Inflammatory macrophage treated with lipopolysaccharide for 4 hours (primary cell): ENCODE data around the gene SYNE4.

Experiments used
- DNase-seq: peaks from one replicate; pipeline ENCODE4 v3.0.0-alpha.2; 2020

SYNE4 gene

DNA sequence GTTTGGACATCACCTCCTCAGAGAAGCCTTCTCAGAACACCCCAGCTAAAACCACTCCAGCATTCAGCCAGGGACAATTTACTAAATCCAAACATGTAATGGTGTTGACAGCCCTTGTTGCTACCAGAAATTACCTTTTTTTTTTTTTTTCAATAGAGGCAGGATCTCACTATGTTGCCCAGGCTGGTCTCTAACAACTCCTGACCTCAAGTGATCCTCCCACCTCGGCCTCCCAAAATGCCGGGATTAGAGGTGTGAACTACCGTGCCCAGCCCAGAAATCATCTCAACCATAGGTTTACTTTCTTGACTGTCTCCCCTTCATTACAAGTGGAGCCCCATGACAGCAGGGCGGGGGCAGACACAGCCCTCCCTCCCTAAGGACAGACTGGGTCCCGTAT is 14.8 kb upstream of the SYNE4 start:
- no peak for DNase-seq

DNA sequence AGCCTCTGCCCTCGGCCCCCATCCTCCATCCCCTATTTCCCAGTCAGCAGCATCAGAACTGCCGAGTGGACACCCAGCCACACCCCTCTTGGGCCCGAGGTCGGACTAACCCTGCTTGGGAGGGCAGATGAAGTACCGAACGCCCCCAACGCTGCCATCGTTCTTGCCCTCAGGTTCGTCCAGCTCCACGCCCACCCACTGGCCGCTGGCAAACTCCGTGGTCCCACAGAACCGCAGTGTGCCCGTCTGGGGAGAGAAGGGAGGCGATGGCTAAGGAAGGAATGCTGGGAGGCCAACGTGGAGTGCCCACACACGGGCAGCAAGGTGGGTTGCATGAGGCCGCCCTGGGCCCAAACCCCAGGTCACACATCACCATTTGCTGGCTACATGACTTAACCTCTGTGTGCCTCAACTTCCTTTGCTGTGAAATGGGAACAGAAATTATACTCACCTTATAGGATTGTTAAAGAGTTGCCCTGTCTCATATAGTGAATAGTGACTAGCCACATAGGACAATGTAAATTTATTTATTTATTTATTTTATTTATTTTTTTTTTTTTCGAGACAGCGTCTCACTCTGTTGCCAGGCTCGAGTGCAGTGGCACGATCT is 10.6 kb upstream of the SYNE4 start:
- no peak for DNase-seq

DNA sequence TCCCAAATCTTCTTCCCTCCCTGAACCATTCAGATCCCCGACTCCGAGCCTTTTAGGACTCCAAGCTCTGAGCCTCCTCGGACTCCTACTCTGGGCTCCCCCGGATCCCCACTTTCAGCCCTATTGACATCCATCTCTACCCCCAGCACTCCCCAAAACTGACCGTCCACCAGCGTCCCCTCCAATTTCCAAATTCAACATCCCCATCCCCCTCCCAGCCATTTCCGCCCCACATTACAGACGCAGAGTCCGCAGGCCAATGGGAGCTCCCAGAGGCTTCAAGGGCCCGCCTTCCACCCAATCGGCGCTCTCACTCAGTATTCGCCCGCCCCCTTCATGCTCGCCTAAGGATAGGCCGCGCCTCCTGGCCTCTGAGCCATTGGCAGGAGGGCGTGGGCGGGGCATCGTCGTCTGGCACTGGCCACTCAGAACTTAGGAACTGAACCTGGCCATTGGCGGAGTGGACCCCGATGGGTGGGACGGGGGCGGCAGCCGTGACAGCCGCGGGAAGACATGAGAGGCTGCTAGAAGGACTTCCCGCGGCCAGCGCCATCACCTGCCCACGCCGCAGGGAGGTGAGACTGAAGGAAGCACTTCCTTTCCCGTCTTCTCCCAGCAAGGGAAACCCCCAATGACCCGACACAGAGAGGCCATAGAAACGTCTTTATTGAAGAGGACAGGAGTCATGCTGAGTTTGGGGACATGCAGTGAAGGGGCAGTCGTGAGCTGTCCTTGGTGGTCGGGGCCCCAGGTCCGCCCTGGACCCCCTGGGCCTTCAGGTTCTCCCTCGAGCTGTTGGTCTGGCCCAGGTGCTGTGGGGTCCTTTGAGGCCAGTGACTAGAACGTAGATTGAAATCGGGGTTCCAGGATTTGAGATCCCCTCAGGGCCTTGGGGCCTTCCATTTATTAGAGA is 5.7 kb upstream of the SYNE4 start, which contains the start of gene ALKBH6:
TSS of gene ALKBH6 (minus strand) at position 202 of the 913 bp plus-strand sequence. CDS start 816 bp downstream, outside the sequence.
- DNase-seq, result peak; percentile 100

DNA sequence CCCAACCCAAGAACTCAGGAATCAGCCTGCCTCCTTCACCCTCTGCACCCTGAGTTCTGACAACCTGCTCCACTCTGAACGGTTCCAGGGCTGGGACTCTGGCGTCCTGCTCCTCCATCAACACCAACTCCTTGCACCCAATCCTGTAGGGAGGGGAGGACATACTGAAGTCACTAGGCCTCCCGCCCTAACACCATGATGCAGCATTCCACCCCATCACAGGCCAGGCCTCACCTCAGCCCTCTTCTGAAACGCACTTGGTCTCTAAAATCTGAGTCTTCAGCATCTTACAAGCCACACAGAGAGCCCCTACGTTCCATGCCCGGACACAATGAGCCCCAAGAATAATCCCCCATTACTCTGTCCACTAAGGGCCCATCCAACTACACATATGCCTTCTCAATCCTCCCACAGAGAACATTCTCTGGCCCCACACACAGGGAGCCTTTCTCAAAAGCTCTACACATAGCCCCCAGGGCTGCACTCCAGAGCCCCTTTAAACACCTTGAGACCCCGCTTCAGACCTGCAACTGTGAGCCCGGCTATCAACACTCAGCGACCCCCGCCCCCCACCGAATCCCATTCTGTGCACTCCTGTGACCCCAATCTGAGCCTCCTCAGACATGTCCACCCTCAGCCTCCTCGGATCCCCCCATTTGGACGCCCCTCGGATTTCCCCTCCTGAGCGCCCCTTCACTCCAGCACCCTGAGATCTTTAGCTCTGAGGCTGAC is 4.8 kb upstream of the SYNE4 start:
- DNase-seq, result no peak

DNA sequence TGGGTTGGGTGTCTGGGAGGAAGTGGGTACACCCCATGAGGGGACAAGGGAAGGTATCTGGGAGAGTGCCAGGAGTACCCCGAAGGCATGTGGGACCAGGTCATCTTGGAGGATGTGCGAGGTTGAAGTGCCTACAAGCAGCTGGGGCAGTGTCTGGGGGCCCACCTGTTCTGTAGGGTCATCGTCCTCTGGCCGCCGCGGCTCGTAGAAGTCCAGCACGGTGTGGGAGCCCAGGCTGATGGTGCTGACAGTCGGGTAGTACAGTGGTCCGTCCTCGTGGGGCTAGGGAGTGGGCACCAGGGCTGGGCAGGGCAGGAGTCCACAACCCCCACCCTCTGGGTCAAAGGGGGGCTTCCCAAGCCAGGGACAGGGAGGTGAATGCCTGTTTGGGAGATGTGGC is 1.8 kb upstream of the SYNE4 start:
- DNase-seq, result no peak

DNA sequence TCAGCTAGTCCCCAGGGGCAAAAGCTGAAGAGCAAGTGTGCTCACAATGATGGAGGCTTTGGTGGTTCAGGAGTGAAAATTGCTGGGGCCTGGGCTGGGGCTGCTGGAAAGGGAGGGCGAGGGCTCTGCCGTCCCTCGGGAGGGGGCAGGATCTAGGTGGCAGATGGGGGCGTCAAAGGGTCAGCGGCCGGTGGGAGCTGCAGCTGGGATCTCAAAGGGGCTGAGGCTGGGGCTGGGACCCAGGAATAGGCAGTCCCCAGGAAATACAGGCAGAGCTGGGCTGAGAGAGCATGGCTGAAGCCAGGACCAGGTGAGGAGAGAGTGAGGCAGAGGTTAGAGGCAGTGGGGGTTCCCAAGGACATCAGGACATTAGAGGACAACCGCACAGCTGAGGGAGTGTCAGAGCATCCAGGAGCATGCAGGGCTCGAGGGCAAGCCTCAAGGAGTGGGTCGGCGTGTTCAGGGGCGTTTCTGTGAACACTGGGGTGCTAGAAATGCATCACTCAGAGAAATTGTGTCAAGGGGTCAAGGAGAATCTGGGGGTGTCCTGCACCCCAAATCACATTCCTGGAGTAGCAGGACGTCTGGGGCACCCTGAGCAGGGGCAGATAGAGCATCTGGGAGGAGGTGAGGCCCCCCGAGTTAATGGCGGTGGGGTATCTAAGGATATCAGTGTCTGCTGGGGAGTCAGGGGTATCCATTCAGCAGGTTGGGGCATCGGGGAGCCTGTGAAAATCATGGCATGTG is 1.2 kb upstream of the SYNE4 start:
- DNase-seq, result no peak

DNA sequence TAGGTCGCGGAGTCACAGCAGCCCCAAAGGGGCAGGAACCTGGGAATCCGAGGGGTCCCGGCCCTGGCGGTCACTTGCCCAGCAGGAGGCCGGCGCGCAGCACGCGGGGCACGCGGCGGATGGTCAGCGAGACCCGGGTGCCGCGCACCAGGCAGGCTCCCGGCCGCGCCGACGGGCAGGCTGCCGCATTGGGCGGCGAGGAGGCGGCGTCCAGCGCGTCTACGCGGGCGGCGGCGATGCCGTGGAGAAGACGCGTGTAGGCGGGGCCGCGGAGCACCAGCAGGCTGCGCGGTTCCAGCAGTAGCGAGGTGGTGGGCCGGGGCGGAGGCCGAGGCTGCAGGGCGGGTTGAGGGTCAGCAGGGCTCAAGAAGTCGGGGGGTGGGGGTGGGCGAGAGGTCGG is 607 bp upstream of the SYNE4 start:
- DNase-seq, result peak; percentile 56

DNA sequence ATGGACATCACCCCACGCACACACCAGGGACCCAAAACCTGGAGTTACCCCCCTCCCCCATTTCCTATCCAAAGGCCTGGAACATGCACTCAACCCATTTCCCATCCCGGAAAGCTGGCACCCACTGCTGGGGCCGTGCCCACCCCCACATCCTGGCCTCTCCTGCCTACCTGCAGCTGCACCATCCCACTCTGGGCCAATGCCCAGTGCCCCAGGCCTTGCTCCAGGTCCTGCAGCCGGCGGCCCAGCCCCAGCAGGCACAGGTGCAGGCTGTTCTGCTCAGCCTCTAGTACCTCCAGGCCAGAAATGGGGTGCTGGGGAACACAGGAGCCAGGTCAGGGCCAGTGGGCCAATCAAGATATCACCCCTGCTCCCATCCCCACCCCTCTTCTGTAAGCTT is 1.7 kb downstream of the SYNE4 start:
- DNase-seq, result no peak

DNA sequence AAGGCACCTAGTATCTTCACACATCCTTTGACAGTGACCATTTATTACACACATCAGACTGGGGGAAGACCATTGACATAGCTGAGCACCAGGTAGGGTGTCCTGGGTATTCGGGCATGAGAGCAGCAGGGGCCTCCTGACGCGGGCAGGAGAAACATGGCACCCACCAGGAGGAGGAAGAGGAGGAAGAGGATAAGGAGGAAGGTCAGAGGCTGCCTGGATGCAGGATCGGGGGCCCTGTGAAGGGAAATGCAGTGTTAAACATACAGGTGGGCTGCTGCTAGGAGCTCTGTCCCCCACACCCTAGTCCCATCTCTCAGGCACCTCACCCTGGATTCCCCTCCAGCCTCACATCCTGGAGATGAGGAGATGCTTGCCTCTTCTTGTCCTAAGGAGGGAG is 5.3 kb downstream of the SYNE4 start:
- DNase-seq, result no peak

DNA sequence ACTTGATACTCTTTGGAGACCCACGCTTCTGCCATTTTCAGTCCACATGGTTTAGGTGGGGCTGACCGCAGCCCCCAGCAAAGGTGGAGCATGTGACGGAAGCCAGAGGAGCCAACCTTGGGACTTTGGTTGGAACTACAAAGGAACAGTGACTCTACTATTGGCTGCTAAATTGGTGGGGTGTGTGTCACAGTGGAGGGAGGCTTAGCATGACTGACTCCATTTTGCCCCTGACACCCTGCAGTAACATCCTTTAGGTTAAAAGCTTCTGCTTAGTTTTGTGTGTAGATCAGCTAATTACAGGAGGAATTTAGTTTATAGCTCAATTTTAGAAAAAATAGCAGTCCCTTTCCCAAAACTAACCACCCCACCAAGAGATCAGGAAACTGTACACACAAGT is 7.0 kb downstream of the SYNE4 start:
- DNase-seq, result no peak

DNA sequence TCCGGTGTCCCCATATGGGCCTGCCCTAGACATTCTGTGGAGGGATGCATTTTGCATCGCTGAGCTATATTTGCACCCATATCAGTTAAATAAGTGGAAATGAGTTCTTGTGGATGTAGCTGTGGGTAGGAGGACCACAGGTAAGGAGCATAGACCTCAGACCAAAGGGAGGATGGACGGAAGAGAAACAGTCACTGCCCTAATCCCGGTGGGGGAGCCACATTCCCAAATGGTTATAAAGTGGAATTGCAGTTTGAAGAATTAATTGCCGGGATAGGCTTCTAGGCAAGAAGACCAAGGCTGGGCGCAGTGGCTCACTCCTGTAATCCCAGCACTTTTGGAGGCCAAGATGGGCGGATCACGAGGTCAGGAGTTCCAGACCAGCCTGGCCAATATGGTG is 11.8 kb downstream of the SYNE4 start:
- DNase-seq, result no peak

DNA sequence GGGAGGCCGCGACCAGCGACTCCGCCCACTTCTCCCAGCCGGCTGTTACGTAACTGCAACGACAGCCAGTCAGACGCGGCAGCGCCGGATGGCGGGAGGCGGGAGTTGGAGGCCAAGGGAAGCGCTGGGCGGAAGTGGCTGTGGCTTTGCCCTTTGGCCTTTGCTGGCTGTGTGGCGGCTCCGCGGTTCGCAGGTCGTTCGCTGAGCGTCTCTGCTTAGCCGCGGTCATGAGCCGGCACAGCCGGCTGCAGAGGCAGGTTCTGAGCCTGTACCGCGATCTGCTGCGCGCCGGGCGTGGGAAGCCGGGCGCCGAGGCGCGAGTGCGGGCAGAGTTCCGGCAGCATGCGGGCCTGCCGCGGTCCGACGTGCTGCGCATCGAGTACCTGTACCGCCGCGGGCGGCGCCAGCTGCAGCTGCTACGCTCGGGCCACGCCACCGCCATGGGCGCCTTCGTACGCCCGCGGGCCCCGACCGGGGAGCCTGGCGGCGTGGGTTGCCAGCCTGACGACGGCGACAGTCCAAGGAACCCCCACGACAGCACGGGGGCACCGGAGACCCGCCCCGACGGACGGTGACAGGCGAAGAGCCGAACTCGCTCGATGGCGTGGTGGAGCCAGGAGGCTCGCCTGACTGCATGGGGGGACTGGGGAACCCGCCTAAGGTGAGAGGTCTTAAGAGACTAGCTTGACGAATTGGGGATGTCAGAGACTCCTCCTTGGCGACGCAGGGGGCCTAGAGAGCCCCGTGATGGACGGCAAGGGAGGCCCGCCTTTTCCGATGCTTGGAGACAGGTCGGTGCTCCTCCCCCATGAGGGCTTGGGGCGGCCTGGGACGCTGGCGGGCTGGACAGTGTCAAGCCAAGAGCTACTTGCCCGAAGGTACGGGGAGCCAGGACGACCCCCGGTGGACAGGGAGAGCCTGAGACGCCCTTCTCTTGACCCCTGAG is 13.3 kb downstream of the SYNE4 start, which contains the start of gene SDHAF1:
TSS of gene SDHAF1 (plus strand) at position 141 of the 946 bp plus-strand sequence. CDS start at position 228, 87 bp downstream.
- DNase-seq, result peak; percentile 98

DNA sequence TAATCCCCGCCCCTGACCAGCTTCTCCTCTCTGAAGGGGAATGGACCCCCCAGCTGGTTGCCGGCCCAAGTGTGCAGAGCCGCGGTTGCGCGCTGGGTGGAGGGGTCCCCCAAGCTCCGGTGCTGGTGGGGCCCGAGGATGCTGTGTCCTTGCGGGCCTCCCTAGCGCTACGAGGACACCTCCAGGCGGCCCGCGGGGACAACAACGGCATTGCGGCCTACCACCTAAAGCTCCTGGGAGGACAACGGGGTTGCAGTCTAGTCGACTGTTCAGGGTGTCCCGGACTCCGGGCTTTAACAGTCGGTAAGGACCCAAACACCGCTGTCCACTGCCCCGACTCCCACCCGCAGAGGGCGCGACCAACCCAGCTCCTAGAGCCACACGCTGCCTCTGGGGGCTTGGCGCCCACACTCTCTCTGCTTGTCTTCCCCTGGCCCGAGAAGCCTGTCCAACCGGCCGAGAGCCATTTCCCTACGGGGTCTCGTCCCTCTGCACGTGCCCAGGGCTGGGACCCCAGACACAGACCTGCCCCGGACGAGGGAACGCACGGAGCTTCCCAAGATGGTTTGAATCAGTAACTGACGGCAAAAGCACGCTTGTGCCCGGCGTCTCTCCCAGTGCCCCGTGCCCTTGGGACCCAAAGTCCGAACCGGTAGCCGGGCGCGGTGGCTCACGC is 14.6 kb downstream of the SYNE4 start:
- no peak for DNase-seq

DNA sequence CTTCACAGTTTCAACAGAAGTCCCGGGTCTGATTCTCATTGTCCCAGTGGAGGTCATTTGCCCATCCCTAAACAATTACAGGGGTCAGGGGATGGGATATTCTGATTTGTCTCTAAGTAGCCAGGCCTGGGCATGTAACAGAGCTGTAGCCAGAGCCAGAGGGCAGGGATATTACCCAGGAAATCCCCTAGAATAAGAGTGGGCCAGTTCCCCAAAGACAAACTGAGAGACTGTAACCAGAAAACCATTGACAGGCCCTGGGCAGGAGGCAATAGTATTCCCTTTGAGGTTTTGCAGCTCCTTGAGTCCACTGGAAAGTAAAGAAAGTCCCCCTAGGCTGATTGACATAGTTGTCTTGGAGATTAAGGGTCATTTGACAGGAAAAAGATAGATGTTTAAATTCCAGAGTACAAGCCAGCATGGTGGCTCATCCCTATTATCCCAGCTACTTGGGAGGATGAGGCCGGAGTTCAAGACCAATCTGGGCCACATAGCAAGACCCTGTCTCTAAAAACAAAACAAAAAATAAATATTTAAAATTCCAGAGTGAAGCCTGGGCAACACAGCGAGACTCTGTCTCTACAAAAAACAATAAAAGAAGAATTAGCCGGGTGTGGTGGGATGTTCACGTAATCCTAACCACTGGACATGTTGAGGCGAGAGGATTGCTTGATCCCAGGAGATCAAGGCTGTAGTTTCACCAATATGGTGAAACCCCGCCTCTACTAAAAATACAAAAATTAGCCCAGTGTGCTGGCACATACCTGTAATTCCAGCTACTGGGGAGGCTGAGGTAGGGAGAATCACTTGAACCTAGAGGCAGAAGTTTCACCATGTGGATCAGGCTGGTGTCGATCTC is 15.5 kb downstream of the SYNE4 start:
- DNase-seq, result peak; percentile 24

DNA sequence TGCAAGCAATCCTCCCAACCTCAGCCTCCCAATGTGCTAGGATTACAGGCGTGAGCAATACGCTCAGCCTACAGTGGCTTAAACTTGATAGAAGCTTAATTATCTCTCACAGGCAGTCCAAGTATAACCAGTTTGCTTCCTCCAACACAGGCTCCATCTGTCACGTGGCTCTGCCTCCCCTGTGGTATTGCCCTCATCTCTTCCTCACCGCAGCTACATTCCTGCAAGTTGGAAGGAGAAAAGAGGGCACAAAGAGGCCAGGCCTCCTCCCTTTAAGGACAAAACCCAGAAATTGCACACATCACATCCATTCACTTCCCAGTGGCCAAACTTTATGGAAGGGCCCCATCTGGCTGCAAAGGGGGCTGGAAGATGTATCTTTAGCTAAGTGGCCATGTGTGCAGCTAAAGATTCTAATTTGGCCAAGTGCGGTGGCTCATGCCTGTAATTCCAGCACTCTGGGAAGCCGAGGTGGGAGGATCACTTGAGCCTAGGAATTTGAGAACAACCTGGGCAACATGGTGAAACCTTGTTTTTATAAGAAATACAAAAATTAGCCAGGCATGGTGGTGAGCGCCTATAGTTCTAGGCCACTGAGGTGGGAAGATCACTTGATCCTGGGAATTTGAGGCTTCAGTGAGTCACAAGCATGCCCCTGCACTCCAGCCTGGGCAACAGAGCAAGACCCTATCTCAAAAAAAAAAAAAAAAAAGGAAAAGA is 16.7 kb downstream of the SYNE4 start:
- no peak for DNase-seq

DNA sequence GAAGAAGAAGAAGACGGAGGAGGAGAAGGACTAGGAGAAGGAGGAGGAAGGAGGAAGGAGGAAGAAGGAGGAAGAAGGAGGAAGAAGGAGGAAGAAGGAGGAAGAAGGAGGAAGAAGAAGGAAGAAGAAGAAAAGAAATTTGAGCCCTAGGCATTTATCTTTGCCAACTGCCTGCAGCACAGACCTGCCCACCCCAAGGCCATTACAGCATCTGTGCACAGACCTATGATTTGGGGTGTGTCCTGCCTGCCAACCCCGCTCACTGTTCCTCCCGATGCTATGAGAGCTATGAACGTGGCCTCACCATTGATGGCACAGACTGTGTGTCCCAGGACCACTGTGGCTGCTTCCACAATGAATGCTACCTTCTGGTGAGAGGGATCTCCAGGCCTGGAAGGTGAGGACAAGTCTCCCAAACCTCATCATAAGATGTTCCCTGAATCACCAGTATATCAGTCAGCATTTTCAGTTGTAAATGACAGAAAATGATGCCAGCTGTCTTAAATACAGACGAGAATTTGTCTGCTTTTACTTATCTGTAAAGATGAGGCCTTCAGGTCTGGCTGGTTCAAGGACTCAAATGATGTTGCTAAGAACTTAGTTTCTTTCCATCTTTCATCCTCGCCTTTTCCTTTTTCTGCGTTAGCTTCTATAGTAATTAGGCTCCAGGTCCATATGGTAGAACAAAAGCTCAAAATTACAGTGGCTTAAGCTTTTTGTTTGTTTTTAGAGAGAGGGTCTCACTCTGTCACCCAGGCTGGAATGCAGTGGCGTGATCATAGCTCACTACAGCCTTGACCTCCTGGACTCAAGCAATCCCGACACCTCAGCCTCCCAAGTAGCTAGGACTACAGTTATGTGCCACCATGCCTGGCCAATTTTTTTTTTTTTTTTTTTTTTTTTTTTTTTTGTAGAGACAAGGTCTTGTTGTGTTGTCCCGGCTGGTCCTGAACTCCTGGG is 17.6 kb downstream of the SYNE4 start:
- DNase-seq, result no peak

DNA sequence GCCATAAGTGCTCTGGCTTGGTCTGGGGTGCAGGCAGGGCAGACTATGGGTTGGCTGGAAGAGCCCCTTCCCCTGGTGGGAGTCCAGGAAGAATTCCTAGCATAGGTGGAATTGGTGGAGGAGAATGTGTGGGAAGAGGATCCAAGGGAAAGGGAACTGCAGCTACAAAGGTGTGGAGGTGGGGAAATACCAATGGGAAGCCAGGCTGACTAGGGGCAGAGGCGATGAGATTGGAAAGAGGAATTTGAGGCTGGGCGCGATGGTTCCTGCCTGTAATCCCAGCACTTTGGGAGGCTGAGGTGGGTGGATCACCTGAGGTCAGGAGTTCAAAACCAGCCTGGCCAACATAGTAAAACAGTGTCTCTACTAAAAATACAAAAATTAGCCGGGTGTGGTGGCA is 18.5 kb downstream of the SYNE4 start:
- no peak for DNase-seq

DNA sequence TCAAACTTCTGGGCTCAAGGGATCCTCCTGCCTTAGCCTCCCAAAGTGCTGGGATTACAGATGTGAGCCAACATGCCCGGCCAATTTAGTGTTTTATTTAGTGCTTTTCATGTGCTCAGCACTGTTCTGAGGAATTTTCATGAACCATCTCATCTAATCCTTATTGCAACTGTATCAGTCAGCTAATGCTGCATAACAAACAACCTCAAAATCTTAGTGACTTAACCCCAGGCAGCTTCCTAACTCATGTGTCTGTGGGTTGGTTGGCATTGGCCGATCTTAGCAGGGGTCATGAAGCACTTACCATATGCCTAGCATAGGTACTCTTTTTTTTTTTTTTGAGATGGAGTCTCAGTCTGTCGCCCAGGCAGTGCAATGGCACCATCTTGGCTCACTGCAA is 19.8 kb downstream of the SYNE4 start:
- DNase-seq, result no peak
